CD14-positive monocyte (primary cell): ENCODE results near the gene MAPKAPK3. TPM values are rescaled to one million over a fixed set of nuclear protein-coding genes. Genes with fewer than 3 reads are reported as not detected.

Source experiments
- DNase-seq, 3 donors: peaks; one replicate each; pipeline ENCODE4 v3.0.0-alpha.2; 2011 to 2022
- H2AFZ ChIP-seq: 2 replicates; pipeline ENCODE4 v1.6.0; 2012; ENCODE audit warnings: mild to moderate bottlenecking, low read depth, low read length, inconsistent platforms; ENCODE audit not compliant: insufficient read depth, poor library complexity, severe bottlenecking
- H3K27ac ChIP-seq, 2 donors: 1 replicate in 1 of 2; 2 replicates in 1 of 2; pipeline ENCODE4 v1.5.1; 2012 to 2013; ENCODE audit warnings: low read length in 2 of 2, control low read depth in 1 of 2, inconsistent platforms in 1 of 2, low read depth in 1 of 2, mild to moderate bottlenecking in 1 of 2
- H3K27me3 ChIP-seq, 2 donors: one replicate each; pipeline versions ENCODE4 v1.6.0 to v1.6.1; 2011 to 2013; ENCODE audit warnings: low read length in 2 of 2; ENCODE audit not compliant: control insufficient read depth in 2 of 2, insufficient read depth in 2 of 2
- H3K36me3 ChIP-seq, 2 donors: replicated peaks in 1 of 2; 1 replicate in 1 of 2; 2 replicates in 1 of 2; pipeline versions ENCODE4 v1.5.1 to v1.6.1; 2012 to 2013; ENCODE audit warnings: low read length in 2 of 2, control low read depth in 1 of 2, inconsistent platforms in 1 of 2, mild to moderate bottlenecking in 1 of 2; ENCODE audit not compliant: insufficient read depth in 2 of 2, control insufficient read depth in 1 of 2
- H3K4me1 ChIP-seq, 2 donors: 1 replicate in 1 of 2; 2 replicates in 1 of 2; pipeline versions ENCODE4 v1.5.1 to v1.6.1; 2012 to 2013; ENCODE audit warnings: low read length in 2 of 2, control low read depth in 1 of 2, inconsistent platforms in 1 of 2, mild to moderate bottlenecking in 1 of 2, moderate library complexity in 1 of 2; ENCODE audit not compliant: insufficient read depth in 2 of 2, control insufficient read depth in 1 of 2
- H3K4me2 ChIP-seq: replicated peaks from 2 replicates; pipeline ENCODE3; 2012; ENCODE audit warnings: low read length, moderate library complexity, mild to moderate bottlenecking; ENCODE audit not compliant: poor library complexity, severe bottlenecking; ENCODE audit errors: extremely low read depth
- H3K4me3 ChIP-seq, 3 experiments: fragments of 200-600 bp in 1 of 3; sonication (generic) in 1 of 3; replicated peaks in 1 of 3; 1 replicate in 2 of 3; 2 replicates in 1 of 3; pipeline ENCODE4 v1.5.1; 2011 to 2013; ENCODE audit warnings: low read length in 3 of 3, mild to moderate bottlenecking in 3 of 3, control low read depth in 2 of 3, low read depth in 2 of 3, inconsistent platforms in 1 of 3, moderate library complexity in 1 of 3
- H3K79me2 ChIP-seq: 2 replicates; pipeline ENCODE4 v1.6.0; 2012; ENCODE audit warnings: mild to moderate bottlenecking, control low read depth, inconsistent platforms, low read length, moderate library complexity; ENCODE audit not compliant: insufficient read depth
- H3K9ac ChIP-seq: 2 replicates; pipeline ENCODE4 v1.6.0; 2017; ENCODE audit warnings: low read length, mild to moderate bottlenecking; ENCODE audit not compliant: insufficient read depth, poor library complexity, severe bottlenecking
- H3K9me3 ChIP-seq, 2 donors: replicated peaks in 1 of 2; 1 replicate in 1 of 2; 2 replicates in 1 of 2; pipeline versions ENCODE4 v1.5.1 to v1.6.1; 2012 to 2013; ENCODE audit warnings: low read length in 2 of 2, control low read depth in 1 of 2; ENCODE audit not compliant: control insufficient read depth in 1 of 2, insufficient read depth in 1 of 2
- H4K20me1 ChIP-seq: 2 replicates; pipeline ENCODE4 v1.6.0; 2012; ENCODE audit warnings: mild to moderate bottlenecking, low read length, control low read depth, moderate library complexity; ENCODE audit not compliant: insufficient read depth
- H3K27ac Mint-ChIP-seq, 7 donors: one replicate each; pipeline ENCODE4 v1.8.0; 2020; ENCODE audit warnings: mild to moderate bottlenecking in 7 of 7, mixed read lengths in 7 of 7, moderate library complexity in 6 of 7, inconsistent platforms in 2 of 7
- H3K27me3 Mint-ChIP-seq, 3 donors: one replicate each; pipeline ENCODE4 v1.8.0; 2021 to 2022; ENCODE audit warnings: low read depth in 3 of 3, mild to moderate bottlenecking in 3 of 3, mixed read lengths in 3 of 3, moderate library complexity in 3 of 3, inconsistent platforms in 1 of 3
- H3K36me3 Mint-ChIP-seq, 2 donors: one replicate each; pipeline ENCODE4 v1.8.0; 2020; ENCODE audit warnings: mixed read lengths in 2 of 2, inconsistent platforms in 1 of 2, mild to moderate bottlenecking in 1 of 2
- H3K4me1 Mint-ChIP-seq: one replicate; pipeline ENCODE4 v1.8.0; 2020; ENCODE audit warnings: mild to moderate bottlenecking, mixed read lengths
- H3K4me3 Mint-ChIP-seq, 2 donors: one replicate each; pipeline ENCODE4 v1.8.0; 2020; ENCODE audit warnings: mild to moderate bottlenecking in 2 of 2, mixed read lengths in 2 of 2, moderate library complexity in 1 of 2
- H3K9me3 Mint-ChIP-seq, 7 donors: one replicate each; pipeline ENCODE4 v1.8.0; 2020 to 2022; ENCODE audit warnings: mixed read lengths in 7 of 7, mild to moderate bottlenecking in 6 of 7, moderate library complexity in 6 of 7, inconsistent platforms in 2 of 7
- CTCF ChIP-seq: fragments of 200-600 bp; IDR thresholded peaks from one replicate; pipeline ENCODE4 v1.8.0; 2022; ENCODE audit warnings: antibody characterized with exemption, mild to moderate bottlenecking
- WGBS: methylation state at CpG from one replicate; pipeline ENCODE4 v1.1.5; 2013; ENCODE audit warnings: missing lambda C conversion rate; ENCODE audit not compliant: insufficient coverage; 5-methylcytosine and 5-hydroxymethylcytosine counted together
- intact Hi-C, 2 donors: fragments of 100-400 bp; cut with micrococcal nuclease; formaldehyde crosslinking; loops; one replicate each; pipeline versions ENCODE4 v1.15.0 to v1.15.1; 2023
- polyA plus RNA-seq, 3 donors: library from polyadenylated mRNA; depleted of rRNA in 1 of 3; unstranded in 2 of 3; stranded (reverse) in 1 of 3; fragments of 300-500 nt in 2 of 3; fragments of >200 nt in 1 of 3; fragmentation: Illumina TruSeq in 2 of 3; gene quantifications; 1 replicate in 2 of 3; 2 replicates in 1 of 3; pipeline ENCODE4 v1.2.3, GENCODE V29; 2012 to 2021

The MAPKAPK3 gene
- polyA plus RNA-seq, 3 donors = 173 to 252 (median 201) TPM

- Histone ChIP-seq H3K27me3 (no peaks in the 10 kb centered on the region), H2AFZ (no peak overlapping the region), H3K9ac (no peak overlapping the region), H4K20me1 (peaks cover 100% of the 10 kb centered on the region), H3K4me3 (no peak overlapping the region), H3K4me1 (peaks cover 12 to 25% of the 10 kb centered on the region in 2 donors), H3K4me2 (no peak overlapping the region), H3K36me3 (peaks cover 52 to 72% of the 10 kb centered on the region in 2 donors), H3K79me2 (peaks cover 96% of the 10 kb centered on the region), H3K27ac (peak overlapping the region in 1 of 2 donors; percentile 50), H3K9me3 (no peaks in the 10 kb centered on the region)
- peaks cover 58 to 75% of the 10 kb centered on the region in 2 donors for H3K36me3 Mint-ChIP-seq
- TF ChIP-seq CTCF = no peak
- no peak for DNase-seq
- H3K4me3 Mint-ChIP-seq = no peak overlapping the region
- H3K27me3 Mint-ChIP-seq = no peaks in the 10 kb centered on the region
- H3K4me1 Mint-ChIP-seq = peaks cover 36% of the 10 kb centered on the region
- intact Hi-C loops = no loop called here
- peak overlapping the region in 5 of 7 donors; percentile 6 to 92 (median 74) for H3K27ac Mint-ChIP-seq
- 38% methylated on average over 3 of the region's 3 CpGs for WGBS
- H3K9me3 Mint-ChIP-seq = peaks cover 0 to 4% (median 0%) of the 10 kb centered on the region in 7 donors
Measured at GRCh38 chr3:50637945-50638344, 21.0 kb downstream of the MAPKAPK3 start.

GRCh38 chr3:50639055-50639494 lies 22.1 kb downstream of the MAPKAPK3 start:
- Histone ChIP-seq H3K4me1 (peaks cover 1 to 13% of the 10 kb centered on the region in 2 donors), H3K36me3 (peaks cover 63 to 80% of the 10 kb centered on the region in 2 donors), H2AFZ (no peak overlapping the region), H4K20me1 (peaks cover 100% of the 10 kb centered on the region), H3K9me3 (no peaks in the 10 kb centered on the region), H3K27ac (peak overlapping the region in 1 of 2 donors; percentile 50), H3K79me2 (peaks cover 93% of the 10 kb centered on the region), H3K27me3 (no peaks in the 10 kb centered on the region), H3K4me2 (no peak overlapping the region), H3K4me3 (no peak overlapping the region), H3K9ac (no peak overlapping the region)
- H3K36me3 Mint-ChIP-seq = peaks cover 65 to 79% of the 10 kb centered on the region in 2 donors
- TF ChIP-seq CTCF = no peak
- no peak overlapping the region for H3K4me3 Mint-ChIP-seq
- H3K27ac Mint-ChIP-seq = peak overlapping the region in 5 of 7 donors; percentile 17 to 80 (median 33)
- WGBS = no CpG with 5 or more reads among the region's 6 CpGs
- DNase-seq = no peak
- no peaks in the 10 kb centered on the region for H3K27me3 Mint-ChIP-seq
- H3K4me1 Mint-ChIP-seq = peaks cover 24% of the 10 kb centered on the region
- intact Hi-C loops = no loop called here
- peaks cover 0 to 2% (median 0%) of the 10 kb centered on the region in 7 donors for H3K9me3 Mint-ChIP-seq
